Endodermal cell (in vitro differentiated cells): Measurements from ENCODE around the gene SUCLG2. TPM values are rescaled to one million over a fixed set of nuclear protein-coding genes. Genes with fewer than 3 reads are reported as not detected.

ENCODE experiments used
- DNase-seq: peaks from one replicate; pipeline ENCODE4 v3.0.0-alpha.2; 2017
- H3K27ac ChIP-seq: 2 replicates; pipeline ENCODE4 v1.5.1; 2013; ENCODE audit warnings: mild to moderate bottlenecking, low read depth, low read length, moderate library complexity
- H3K27me3 ChIP-seq: 2 replicates; pipeline ENCODE4 v1.6.1; 2013; ENCODE audit warnings: mild to moderate bottlenecking, low read length, moderate library complexity; ENCODE audit not compliant: insufficient read depth, control insufficient read depth, poor library complexity, severe bottlenecking
- H3K36me3 ChIP-seq: 2 replicates; pipeline ENCODE4 v1.7.0; 2013; ENCODE audit warnings: mild to moderate bottlenecking, low read length, moderate library complexity; ENCODE audit not compliant: control insufficient read depth, insufficient read depth
- H3K4me1 ChIP-seq: one replicate; pipeline ENCODE4 v1.7.0; 2013; ENCODE audit warnings: low read length; ENCODE audit not compliant: control insufficient read depth, insufficient read depth
- H3K4me3 ChIP-seq: 2 replicates; pipeline ENCODE4 v1.5.1; 2013; ENCODE audit warnings: mild to moderate bottlenecking, low read length, moderate library complexity
- H3K9ac ChIP-seq: 2 replicates; pipeline ENCODE4 v1.6.1; 2013; ENCODE audit warnings: mild to moderate bottlenecking, low read length, moderate library complexity; ENCODE audit not compliant: poor library complexity, severe bottlenecking; ENCODE audit errors: extremely low read depth
- H3K9me3 ChIP-seq: 2 replicates; pipeline ENCODE4 v1.6.1; 2013; ENCODE audit warnings: mild to moderate bottlenecking, low read length, moderate library complexity; ENCODE audit not compliant: control insufficient read depth
- H3K27ac Mint-ChIP-seq: 2 replicates; pipeline ENCODE4 v1.8.0; 2020; ENCODE audit warnings: mixed read lengths
- H3K27me3 Mint-ChIP-seq: 2 replicates; pipeline ENCODE4 v1.8.0; 2021; ENCODE audit warnings: mild to moderate bottlenecking, mixed read lengths; ENCODE audit not compliant: insufficient read depth
- H3K36me3 Mint-ChIP-seq: 2 replicates; pipeline ENCODE4 v1.8.0; 2020; ENCODE audit warnings: low read depth, mixed read lengths
- H3K4me1 Mint-ChIP-seq: 2 replicates; pipeline ENCODE4 v1.8.0; 2020; ENCODE audit warnings: mixed read lengths
- H3K4me3 Mint-ChIP-seq: 2 replicates; pipeline ENCODE4 v1.8.0; 2020; ENCODE audit warnings: mild to moderate bottlenecking, moderate library complexity, mixed read lengths
- H3K9me3 Mint-ChIP-seq: 2 replicates; pipeline ENCODE4 v1.8.0; 2020; ENCODE audit warnings: mild to moderate bottlenecking, mixed read lengths
- CTCF ChIP-seq: fragments of 200-600 bp; sonication (generic); conservative IDR thresholded peaks from 2 replicates; pipeline ENCODE4 v1.5.0; 2021; ENCODE audit warnings: antibody characterized with exemption, mild to moderate bottlenecking
- WGBS, 2 experiments: methylation state at CpG; one replicate each; pipeline versions ENCODE4 v1.1.5 to v1.1.7; 2013; ENCODE audit warnings: missing lambda C conversion rate in 2 of 2, mixed read lengths in 1 of 2; ENCODE audit not compliant: insufficient coverage in 1 of 2, insufficient read length in 1 of 2; 5-methylcytosine and 5-hydroxymethylcytosine counted together
- total RNA-seq, 2 donors: library from RNA; stranded (reverse); fragmentation: NEBNext Ultra II Directional in 1 of 2; extraction: Animal tissue kit (Norgen Biotek cat#: 25700) in 1 of 2; gene quantifications; 2 replicates in 1 of 2; 3 replicates in 1 of 2; pipeline ENCODE4 v1.2.1, GENCODE V29; 2021

Gene SUCLG2
- total RNA-seq, 2 donors from 2014 or later: 42.4 to 57.3 TPM

GRCh38 chr3:67474311-67474710 lies 180.1 kb downstream of the SUCLG2 start:
- H3K36me3 Mint-ChIP-seq: peaks cover 12% of the 10 kb centered on the region
- no peak overlapping the region for H3K4me3 Mint-ChIP-seq
- 93 to 100% methylated on average over 3 to 4 of the region's 4 CpGs for WGBS, 2 experiments
- no peak for DNase-seq
- H3K9ac ChIP-seq: no peak overlapping the region
- no peaks in the 10 kb centered on the region for H3K4me1 ChIP-seq
- H3K27ac ChIP-seq: no peak overlapping the region
- H3K36me3 ChIP-seq: no peaks in the 10 kb centered on the region
- no peaks in the 10 kb centered on the region for H3K27me3 ChIP-seq
- TF ChIP-seq CTCF: no peak
- peaks cover 11% of the 10 kb centered on the region for H3K9me3 ChIP-seq
- H3K27me3 Mint-ChIP-seq: no peaks in the 10 kb centered on the region
- no peak overlapping the region for H3K27ac Mint-ChIP-seq
- no peak overlapping the region for H3K4me3 ChIP-seq
- peaks cover 9% of the 10 kb centered on the region for H3K9me3 Mint-ChIP-seq
- no peaks in the 10 kb centered on the region for H3K4me1 Mint-ChIP-seq

GRCh38 chr3:67472674-67473201 lies 181.7 kb downstream of the SUCLG2 start:
- no peak for TF ChIP-seq CTCF
- H3K36me3 Mint-ChIP-seq: peaks cover 9% of the 10 kb centered on the region

DNA sequence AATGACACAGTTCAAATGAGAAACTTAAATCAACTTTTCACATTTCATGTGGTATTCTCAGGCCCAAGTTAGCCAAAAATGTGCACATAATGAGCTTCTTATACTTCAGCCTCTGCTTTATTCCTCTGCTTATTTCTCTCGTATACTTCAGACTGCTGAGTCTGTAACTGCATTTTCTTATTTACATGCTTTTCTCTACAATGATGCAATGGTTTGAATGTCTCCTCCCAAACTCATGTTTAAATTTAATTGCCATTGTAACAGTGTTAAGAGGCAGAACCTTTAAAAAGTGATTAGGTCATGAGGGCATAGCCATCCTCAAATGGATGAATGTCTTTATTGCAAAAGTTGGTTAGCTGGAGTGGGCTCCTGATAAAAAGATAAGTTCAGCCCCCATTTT lies 184.2 kb downstream of the SUCLG2 start:
- TF ChIP-seq CTCF: no peak
- 91% methylated on average over 1 of the region's 1 CpG; no CpG with 5 or more reads in 1 of the 2 experiments for WGBS, 2 experiments
- no peak overlapping the region for H3K4me3 Mint-ChIP-seq

More at GRCh38 chr3:67472674-67473201, 181.7 kb downstream of the SUCLG2 start:
- H3K4me3 ChIP-seq: no peak overlapping the region
- H3K27me3 Mint-ChIP-seq: no peaks in the 10 kb centered on the region
- H3K27ac ChIP-seq: no peak overlapping the region
- H3K9me3 ChIP-seq: peaks cover 11% of the 10 kb centered on the region
- H3K4me3 Mint-ChIP-seq: no peak overlapping the region
- H3K9me3 Mint-ChIP-seq: peaks cover 9% of the 10 kb centered on the region
- no peak for DNase-seq
- 100% methylated on average over 1 of the region's 2 CpGs; no CpG with 5 or more reads in 1 of the 2 experiments for WGBS, 2 experiments
- H3K27me3 ChIP-seq: no peaks in the 10 kb centered on the region
- H3K9ac ChIP-seq: no peak overlapping the region
- no peak overlapping the region for H3K27ac Mint-ChIP-seq
- H3K4me1 ChIP-seq: no peaks in the 10 kb centered on the region
- no peaks in the 10 kb centered on the region for H3K4me1 Mint-ChIP-seq
- no peaks in the 10 kb centered on the region for H3K36me3 ChIP-seq

More for the DNA sequence above, 184.2 kb downstream of the SUCLG2 start:
- H3K36me3 Mint-ChIP-seq: no peaks in the 10 kb centered on the region
- H3K27ac Mint-ChIP-seq: no peak overlapping the region
- peaks cover 1% of the 10 kb centered on the region for H3K4me1 Mint-ChIP-seq
- H3K4me3 ChIP-seq: no peak overlapping the region
- H3K9me3 Mint-ChIP-seq: no peaks in the 10 kb centered on the region
- H3K27ac ChIP-seq: no peak overlapping the region
- H3K36me3 ChIP-seq: no peaks in the 10 kb centered on the region
- no peaks in the 10 kb centered on the region for H3K4me1 ChIP-seq
- no peaks in the 10 kb centered on the region for H3K27me3 ChIP-seq
- no peak overlapping the region for H3K9ac ChIP-seq
- H3K9me3 ChIP-seq: no peaks in the 10 kb centered on the region
- no peaks in the 10 kb centered on the region for H3K27me3 Mint-ChIP-seq
- no peak for DNase-seq
